GM10266 (cell line): Measurements from ENCODE around the gene CCDC24.

Experiments
- DNase-seq: peaks from one replicate; pipeline ENCODE4 v3.0.0; 2012; ENCODE audit errors: extremely low spot score
- TF ChIP-seq, protein P1 (sequence below): IDR thresholded peaks from 2 replicates; pipeline ENCODE4 v1.5.1; 2012; ENCODE audit warnings: mild to moderate bottlenecking, low read depth; ENCODE audit not compliant: control insufficient read depth, insufficient read depth; ENCODE audit errors: missing control alignments

CCDC24 gene

DNA sequence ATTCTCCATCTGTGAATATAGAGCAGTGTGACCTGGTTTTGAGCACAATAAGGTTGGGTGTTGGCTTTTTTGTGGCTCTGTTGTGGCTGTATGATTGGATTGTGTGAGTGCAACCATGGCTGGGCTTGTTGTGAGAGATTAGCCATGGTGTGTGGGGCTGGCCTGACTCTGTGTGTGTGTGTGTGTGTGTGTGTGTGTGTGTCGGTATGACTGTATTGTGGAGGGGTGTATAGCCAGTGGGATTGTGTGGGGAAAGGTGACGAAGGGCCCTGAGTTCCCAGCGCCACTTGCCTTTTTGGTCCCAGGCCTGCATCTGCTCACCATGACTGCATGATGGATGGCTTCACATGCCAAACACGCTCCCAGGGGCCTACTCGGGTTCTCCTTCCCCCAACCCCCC, 45.8 kb downstream of the CCDC24 start:
- no peak for DNase-seq
- TF ChIP-seq, protein P1, sequence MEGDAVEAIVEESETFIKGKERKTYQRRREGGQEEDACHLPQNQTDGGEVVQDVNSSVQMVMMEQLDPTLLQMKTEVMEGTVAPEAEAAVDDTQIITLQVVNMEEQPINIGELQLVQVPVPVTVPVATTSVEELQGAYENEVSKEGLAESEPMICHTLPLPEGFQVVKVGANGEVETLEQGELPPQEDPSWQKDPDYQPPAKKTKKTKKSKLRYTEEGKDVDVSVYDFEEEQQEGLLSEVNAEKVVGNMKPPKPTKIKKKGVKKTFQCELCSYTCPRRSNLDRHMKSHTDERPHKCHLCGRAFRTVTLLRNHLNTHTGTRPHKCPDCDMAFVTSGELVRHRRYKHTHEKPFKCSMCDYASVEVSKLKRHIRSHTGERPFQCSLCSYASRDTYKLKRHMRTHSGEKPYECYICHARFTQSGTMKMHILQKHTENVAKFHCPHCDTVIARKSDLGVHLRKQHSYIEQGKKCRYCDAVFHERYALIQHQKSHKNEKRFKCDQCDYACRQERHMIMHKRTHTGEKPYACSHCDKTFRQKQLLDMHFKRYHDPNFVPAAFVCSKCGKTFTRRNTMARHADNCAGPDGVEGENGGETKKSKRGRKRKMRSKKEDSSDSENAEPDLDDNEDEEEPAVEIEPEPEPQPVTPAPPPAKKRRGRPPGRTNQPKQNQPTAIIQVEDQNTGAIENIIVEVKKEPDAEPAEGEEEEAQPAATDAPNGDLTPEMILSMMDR, result no peak

DNA sequence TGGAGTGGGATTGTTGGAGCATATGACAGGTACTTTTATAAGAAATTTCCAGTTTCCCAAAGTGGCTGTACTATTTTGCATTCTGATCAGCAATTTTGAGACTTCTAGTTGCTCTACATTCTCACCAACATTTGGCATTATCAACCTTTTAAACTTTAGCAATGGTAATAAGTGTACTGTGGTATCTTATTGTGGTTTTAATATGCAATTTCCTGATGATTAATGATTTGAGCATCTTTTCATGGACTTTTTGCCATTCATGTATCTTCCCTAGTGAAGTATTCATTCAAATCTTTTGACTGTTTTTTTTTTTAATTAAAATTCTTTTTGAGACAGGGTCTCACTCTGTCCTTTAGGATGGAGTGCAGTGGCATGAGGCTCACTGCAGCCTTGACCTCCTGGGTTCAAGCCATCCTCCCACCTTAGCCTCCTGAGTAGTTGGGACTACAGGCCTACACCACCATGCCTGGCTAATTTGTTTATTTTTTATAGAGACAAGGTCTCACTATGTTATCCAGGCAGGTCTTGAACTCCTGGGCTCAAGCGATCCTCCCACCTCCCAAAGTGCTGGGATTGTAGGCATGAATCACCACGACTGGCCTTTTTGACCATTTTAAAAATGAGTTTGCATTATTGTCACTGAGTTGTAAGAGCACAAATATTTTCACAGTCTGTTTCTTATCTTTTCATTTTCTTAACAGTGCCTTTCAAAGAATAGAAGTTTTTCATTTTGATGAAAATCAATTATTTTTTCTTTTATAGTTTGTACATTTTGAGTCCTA, 47.7 kb downstream of the CCDC24 start:
- TF ChIP-seq, protein P1, result no peak
- DNase-seq, result no peak

DNA sequence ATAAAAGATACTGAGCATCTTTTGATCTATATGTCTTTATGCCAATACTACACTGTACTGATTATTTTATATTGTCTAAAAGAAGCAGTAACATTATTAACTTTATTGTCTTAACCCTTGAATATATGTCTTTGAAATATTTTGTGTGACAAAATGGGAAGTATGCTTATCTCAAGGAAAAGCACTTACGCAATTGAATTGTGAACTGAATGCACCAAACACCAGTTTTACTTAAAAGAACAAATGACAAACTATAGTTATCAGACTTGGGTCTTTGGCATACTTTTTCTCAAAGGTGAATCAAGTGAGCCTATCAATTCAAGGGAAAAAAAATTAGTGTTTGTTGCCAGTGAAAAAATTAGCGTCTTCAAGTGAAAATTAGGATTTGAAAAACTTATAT, 49.0 kb downstream of the CCDC24 start:
- TF ChIP-seq, protein P1, result no peak

DNA sequence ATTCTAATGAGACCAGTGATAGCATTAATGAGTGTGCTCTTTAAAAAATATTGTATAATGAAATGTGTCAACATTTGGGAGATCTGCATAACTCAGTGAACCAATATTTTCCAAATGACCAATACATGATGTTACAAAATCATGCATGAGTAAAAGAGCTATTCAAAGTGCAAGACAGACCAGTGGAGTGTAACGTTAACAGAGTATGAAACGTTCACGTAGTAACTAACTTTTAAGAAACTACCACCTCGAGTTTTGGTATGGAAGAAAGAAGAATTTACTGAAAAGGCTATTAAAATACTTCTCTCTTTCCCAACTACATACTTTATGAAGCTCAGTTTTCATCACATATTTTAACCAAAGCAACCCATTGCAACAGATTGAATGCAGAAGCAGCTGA, 49.4 kb downstream of the CCDC24 start:
- TF ChIP-seq, protein P1, result no peak
- no peak for DNase-seq

More for the DNA sequence above, 49.0 kb downstream of the CCDC24 start:
- no peak for DNase-seq

DNA sequence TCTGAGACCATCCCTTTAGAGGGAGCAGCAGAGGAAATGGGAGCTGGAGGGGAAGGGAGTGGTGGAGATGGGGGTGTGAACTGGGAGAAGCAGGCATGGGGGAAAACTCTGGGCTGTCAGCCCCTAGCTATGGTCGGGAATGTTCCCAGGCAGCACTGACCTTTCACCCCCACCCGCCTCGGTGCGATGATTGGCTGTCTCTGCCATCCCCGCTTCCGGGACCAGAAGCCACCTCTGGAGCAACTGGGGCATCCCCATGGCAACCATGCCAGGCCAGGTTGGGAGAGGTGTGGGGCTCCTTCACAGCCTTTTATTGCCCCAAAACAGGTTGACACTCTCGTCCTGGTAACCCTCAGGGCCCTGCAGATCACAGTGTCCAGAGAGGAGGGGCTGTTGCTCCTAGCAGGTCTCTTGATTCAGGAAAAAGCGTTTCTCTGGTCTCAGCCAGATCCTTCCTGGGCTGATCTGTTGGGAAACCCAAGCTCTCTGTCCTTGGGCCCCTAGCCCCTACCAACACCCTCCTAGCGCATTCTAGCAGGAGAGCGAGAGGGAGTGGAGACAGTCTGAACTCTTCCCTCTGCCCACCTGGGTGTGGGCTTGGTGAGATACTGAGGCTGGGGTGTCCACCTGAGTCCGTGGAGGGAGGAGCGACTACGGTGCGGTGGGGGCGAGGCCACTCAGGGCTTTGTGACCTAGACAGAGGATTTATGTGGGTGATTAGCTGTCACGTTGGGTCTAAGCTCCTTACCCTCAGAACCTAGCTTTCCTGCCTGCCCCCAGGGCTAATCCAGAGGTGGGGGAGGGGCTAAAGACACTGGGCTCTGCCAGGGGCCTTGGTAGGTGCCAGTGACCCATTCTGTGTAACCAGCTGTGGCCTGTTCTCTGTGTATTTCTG, 52.0 kb downstream of the CCDC24 start:
- TF ChIP-seq, protein P1, result no peak
- DNase-seq, result no peak

DNA sequence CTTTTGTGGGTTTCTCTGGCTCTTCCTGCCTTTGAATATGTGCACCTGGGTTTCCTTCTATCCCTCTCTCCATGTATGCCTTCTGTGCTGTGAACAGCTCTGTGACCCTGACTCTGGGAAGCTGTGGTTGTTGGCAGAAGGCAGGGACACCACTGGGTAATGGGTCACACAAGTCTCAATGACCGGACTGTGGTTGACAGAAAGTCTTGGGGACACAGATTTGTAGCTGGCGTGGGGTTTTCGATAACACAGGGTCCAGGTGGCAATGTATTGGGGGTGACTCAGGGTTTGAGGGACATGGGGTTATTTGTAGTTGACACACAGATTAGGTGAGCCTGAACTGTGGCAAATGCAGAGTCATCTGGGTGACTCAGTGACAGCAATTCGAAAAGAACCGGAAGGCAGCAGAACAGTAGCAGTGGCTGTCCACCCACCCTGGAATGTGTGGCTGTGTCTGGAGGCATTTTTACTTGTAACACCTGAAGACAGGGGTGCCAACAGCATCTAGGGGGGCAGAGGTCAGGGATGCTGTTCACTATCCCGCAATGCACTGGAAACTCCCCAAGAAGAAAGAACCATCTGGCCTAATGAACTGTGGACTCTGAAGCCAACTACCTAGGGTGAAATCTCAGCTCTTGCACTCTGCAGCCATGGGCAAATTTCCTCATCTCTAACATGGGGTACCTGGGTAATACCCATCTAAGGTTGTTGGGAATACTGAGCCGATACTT, 52.8 kb downstream of the CCDC24 start:
- TF ChIP-seq, protein P1, result no peak
- no peak for DNase-seq
